Activated CD4-positive, alpha-beta T cell treated with anti-CD3 and anti-CD28 coated beads for 48 hours (primary cell): ENCODE measurements around the gene ZNF420.
"Not testable (repeated sequence)": the region's sequence is repeated elsewhere in the genome, so short reads cannot be mapped to it uniquely, and the experiment has no call there.

ENCODE experiments used
- DNase-seq: peaks from one replicate; pipeline ENCODE4 v3.0.0-alpha.2; 2020

Gene ZNF420

GRCh38 chr19:37077934-37078716, at the start of gene ZNF420:
TSS of gene ZNF420 (plus strand) at chr19:37078433. CDS start at chr19:37089119, 10,686 bp downstream.
- DNase-seq, result peak; percentile 91

- DNase-seq, result no peak
These were observed 33.1 kb upstream of the ZNF420 start for GRCh38 chr19:37045140-37045539.

GRCh38 chr19:37055330-37055729, 22.9 kb upstream of the ZNF420 start:
- DNase-seq, result no peak

GRCh38 chr19:37056776-37057175, 21.5 kb upstream of the ZNF420 start:
- DNase-seq, result no peak

GRCh38 chr19:37059142-37059541, 19.1 kb upstream of the ZNF420 start:
- DNase-seq, result no peak

GRCh38 chr19:37064886-37065285, 13.3 kb upstream of the ZNF420 start:
- not testable (repeated sequence) for DNase-seq

- no peak for DNase-seq
These were observed 4.1 kb upstream of the ZNF420 start for GRCh38 chr19:37074111-37074510.

- no peak for DNase-seq
These were observed 3.3 kb upstream of the ZNF420 start for GRCh38 chr19:37074819-37075362.

GRCh38 chr19:37076524-37076923, 1.7 kb upstream of the ZNF420 start:
- DNase-seq, result not testable (repeated sequence)

- no peak for DNase-seq
These were observed 716 bp upstream of the ZNF420 start for GRCh38 chr19:37077501-37077933.

GRCh38 chr19:37078717-37079032, 442 bp downstream of the ZNF420 start:
- DNase-seq, result no peak

GRCh38 chr19:37079238-37079637, 1.0 kb downstream of the ZNF420 start:
- DNase-seq, result no peak

- no peak for DNase-seq
These were observed 4.1 kb downstream of the ZNF420 start for GRCh38 chr19:37082307-37082706.

- no peak for DNase-seq
These were observed 8.9 kb downstream of the ZNF420 start for GRCh38 chr19:37087110-37087509.

GRCh38 chr19:37095859-37096258, 17.6 kb downstream of the ZNF420 start:
- no peak for DNase-seq

GRCh38 chr19:37098570-37098969, 20.3 kb downstream of the ZNF420 start:
- DNase-seq, result no peak

GRCh38 chr19:37104135-37104534, 25.9 kb downstream of the ZNF420 start:
- not testable (repeated sequence) for DNase-seq

- DNase-seq, result not testable (repeated sequence)
These were observed 33.5 kb downstream of the ZNF420 start for GRCh38 chr19:37111753-37112152.

GRCh38 chr19:37114001-37114400, 35.8 kb downstream of the ZNF420 start:
- no peak for DNase-seq

GRCh38 chr19:37122093-37122492, 43.9 kb downstream of the ZNF420 start:
- DNase-seq, result not testable (repeated sequence)

- DNase-seq, result no peak
These were observed 50.0 kb downstream of the ZNF420 start for GRCh38 chr19:37127999-37128820.

GRCh38 chr19:37128821-37129177, 50.6 kb downstream of the ZNF420 start:
- no peak for DNase-seq

GRCh38 chr19:37136111-37136510, 57.9 kb downstream of the ZNF420 start:
- DNase-seq, result no peak

GRCh38 chr19:37148214-37148613, 70.0 kb downstream of the ZNF420 start:
- no peak for DNase-seq
